ENCODE results near the gene FJX1.
"Not testable (repeated sequence)": the region's sequence is repeated elsewhere in the genome, so short reads cannot be mapped to it uniquely, and the experiment has no call there.

FJX1 gene

DNA sequence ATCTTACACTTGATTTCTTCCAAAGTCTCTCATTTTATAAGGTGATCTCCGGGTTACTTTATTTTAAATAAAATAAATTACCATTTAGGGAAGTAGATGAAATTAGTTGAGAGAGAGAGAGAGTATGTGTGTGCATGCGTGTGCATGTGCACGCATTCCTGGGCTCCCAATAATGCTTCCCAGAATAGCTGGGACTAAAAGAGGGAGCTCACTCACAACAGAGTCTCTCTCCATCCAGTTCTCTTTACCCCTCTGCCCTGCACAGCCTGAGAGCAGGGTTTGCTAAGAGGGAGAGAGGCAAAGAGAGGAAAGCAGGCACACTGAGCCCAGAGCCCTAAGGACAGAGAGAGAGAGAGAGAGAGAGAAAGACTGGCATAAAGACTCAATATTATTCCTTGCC is 33.0 kb downstream of the FJX1 start:
- Histone ChIP-seq H3K27me3 (no peaks in the 10 kb centered on the region), H3K4me1 (no peaks in the 10 kb centered on the region), H3K9me3 (no peaks in the 10 kb centered on the region), H3K4me3 (ENCODE audit: low read depth, low read length) (no peak overlapping the region), H3K36me3 (no peaks in the 10 kb centered on the region)
- DNase-seq: no peak
- TF ChIP-seq, protein P1, sequence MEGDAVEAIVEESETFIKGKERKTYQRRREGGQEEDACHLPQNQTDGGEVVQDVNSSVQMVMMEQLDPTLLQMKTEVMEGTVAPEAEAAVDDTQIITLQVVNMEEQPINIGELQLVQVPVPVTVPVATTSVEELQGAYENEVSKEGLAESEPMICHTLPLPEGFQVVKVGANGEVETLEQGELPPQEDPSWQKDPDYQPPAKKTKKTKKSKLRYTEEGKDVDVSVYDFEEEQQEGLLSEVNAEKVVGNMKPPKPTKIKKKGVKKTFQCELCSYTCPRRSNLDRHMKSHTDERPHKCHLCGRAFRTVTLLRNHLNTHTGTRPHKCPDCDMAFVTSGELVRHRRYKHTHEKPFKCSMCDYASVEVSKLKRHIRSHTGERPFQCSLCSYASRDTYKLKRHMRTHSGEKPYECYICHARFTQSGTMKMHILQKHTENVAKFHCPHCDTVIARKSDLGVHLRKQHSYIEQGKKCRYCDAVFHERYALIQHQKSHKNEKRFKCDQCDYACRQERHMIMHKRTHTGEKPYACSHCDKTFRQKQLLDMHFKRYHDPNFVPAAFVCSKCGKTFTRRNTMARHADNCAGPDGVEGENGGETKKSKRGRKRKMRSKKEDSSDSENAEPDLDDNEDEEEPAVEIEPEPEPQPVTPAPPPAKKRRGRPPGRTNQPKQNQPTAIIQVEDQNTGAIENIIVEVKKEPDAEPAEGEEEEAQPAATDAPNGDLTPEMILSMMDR (IDR thresholded peaks at IDR 0.05; ENCODE audit: low read depth, low read length): no peak

- H3K27me3 ChIP-seq; H3K9me3 ChIP-seq; H3K36me3 ChIP-seq; DNase-seq; H3K4me3 ChIP-seq (ENCODE audit: low read depth, low read length); H3K4me1 ChIP-seq: not testable (repeated sequence)
Observed at GRCh38 chr11:35652786-35653185, 34.5 kb downstream of the FJX1 start.

DNA sequence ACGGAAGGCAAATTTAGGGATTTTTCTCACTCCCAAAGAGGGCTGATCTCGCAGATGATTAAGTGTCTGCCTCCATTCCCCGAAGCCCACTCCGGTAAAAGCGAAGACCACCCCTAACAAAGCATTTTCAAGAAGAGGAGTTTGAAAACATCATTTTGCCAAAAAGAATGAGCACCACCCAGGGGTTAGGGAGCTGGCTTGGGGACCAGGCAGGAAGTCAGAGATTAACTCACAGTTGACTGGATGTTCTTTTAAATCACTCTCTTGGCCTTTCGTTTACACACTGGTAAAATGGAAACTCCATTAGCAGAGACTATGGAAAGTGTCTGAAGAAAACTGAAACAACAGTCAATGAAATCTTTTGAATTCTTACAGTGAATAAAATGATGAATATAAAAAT is 36.5 kb downstream of the FJX1 start:
- no peaks in the 10 kb centered on the region for H3K4me1 ChIP-seq
- H3K36me3 ChIP-seq: no peaks in the 10 kb centered on the region
- TF ChIP-seq, protein P1 (IDR thresholded peaks at IDR 0.05; ENCODE audit: low read depth, low read length): no peak
- H3K9me3 ChIP-seq: no peaks in the 10 kb centered on the region
- H3K4me3 ChIP-seq (ENCODE audit: low read depth, low read length): no peak overlapping the region
- DNase-seq: no peak
- H3K27me3 ChIP-seq: no peaks in the 10 kb centered on the region

DNA sequence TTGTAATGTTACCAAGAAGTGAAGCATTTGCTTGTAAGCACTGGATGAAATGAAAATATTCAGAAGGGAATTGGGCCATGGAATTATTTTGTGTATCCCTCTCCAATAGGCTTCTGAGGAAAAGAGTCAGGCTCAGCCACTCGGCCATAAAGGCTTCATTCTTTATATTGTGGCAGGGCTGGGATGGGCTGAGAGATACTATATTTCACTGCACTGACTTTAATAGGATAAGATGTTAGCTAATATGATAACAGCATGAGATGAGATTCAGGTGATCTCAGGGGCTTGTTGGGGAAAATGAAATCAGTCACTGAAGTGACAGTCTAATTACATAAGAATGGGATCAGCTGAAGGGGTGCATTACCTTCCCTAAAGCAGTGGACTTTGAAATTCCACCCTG is 37.0 kb downstream of the FJX1 start:
- Histone ChIP-seq H3K4me3 (ENCODE audit: low read depth, low read length) (no peak overlapping the region), H3K9me3 (no peaks in the 10 kb centered on the region), H3K4me1 (no peaks in the 10 kb centered on the region), H3K27me3 (no peaks in the 10 kb centered on the region), H3K36me3 (no peaks in the 10 kb centered on the region)
- TF ChIP-seq, protein P1 (IDR thresholded peaks at IDR 0.05; ENCODE audit: low read depth, low read length): no peak
- DNase-seq: no peak

DNA sequence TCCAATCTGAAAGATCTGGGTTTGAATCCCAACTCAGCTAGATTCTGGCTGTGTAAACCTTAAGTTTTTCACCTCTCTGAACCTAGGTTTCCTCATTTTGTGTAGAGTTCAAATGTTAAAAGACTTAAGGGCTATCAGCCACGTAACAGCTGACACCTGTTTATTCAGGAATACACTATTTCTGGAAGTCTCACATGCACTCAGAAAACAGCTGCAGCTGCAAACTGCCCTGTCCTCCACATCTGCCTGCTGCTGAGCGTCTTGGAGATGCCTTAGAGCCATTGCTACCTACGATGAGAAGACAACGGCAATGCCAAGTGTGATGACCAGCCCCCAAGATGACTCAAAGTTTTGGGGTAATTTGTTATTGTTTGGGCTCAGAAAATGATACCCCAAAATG is 37.6 kb downstream of the FJX1 start:
- Histone ChIP-seq H3K27me3 (no peaks in the 10 kb centered on the region), H3K36me3 (no peaks in the 10 kb centered on the region), H3K4me1 (no peaks in the 10 kb centered on the region), H3K9me3 (no peaks in the 10 kb centered on the region), H3K4me3 (ENCODE audit: low read depth, low read length) (no peak overlapping the region)
- TF ChIP-seq, protein P1 (IDR thresholded peaks at IDR 0.05; ENCODE audit: low read depth, low read length): no peak
- no peak for DNase-seq

DNA sequence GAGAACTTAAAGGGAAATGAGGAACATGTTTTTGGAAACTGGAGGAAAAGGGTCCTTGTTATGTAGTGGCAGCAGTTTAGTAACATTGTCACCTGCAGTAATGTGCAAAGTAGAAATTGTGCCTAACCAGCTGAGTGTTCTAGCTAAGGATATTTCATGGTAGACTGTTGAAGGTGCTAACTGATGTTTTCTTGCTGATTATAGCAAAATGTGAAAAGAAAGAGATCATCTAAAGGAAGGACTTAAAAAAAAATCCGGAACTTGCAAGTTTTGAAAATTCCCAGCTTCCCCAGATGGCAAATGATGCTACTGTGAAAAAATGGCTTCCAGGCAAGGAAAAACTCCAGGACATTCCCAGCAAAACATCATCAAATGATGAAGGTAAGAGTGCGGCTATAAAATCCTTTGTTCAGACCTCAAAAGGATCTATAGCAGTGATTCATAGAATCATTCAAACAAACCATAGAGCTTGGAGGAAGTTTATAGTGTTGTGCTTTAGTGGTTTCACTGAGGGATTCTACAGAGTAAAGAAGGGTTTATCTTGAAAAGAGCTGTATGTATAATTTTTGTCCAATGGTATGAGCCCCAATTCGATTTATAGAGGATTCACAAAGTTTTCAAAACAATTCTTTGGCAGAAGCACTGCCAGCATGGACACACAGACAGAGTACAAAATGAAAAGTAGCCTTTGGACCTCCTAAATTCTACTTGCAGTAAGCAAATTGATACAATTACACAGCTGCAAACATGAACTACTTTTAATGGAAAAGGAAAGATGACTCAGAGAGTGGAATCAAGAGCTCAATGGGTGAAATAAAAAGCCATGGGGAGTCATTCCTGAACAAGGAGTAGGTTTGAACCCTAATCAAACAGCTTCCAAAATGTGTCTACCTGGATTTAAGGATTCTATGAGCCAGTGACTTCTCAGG is 40.0 kb downstream of the FJX1 start:
- Histone ChIP-seq H3K36me3 (no peaks in the 10 kb centered on the region), H3K9me3 (no peaks in the 10 kb centered on the region), H3K4me3 (ENCODE audit: low read depth, low read length) (no peak overlapping the region), H3K27me3 (no peaks in the 10 kb centered on the region), H3K4me1 (no peaks in the 10 kb centered on the region)
- TF ChIP-seq, protein P1 (IDR thresholded peaks at IDR 0.05; ENCODE audit: low read depth, low read length): no peak
- no peak for DNase-seq
